ENCODE measurements around the gene ADAM15. TPM values are rescaled to one million over a fixed set of nuclear protein-coding genes. Genes with fewer than 3 reads are reported as not detected.

ADAM15 gene
- total RNA-seq, 4 donors from 2014 or later: 61.5 to 142 (median 115) TPM

DNA sequence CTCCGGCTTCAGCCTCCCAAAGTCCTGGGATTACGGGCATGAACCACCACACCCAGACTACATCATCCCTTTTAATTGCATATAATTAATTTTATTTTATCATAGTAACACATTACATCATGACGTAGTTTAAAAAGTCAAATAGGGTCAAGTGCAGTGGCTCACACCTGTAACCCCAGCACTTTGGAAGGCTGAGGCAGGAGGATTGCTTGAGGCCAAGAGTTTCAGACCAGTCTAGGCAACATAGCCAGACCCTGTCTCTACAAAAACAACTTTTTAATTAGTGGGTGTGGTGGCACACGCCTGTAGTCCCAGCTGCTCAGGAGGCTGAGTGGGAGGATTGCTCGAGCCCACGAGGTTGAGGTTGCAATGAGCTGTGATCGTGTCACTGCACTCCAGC, 48.2 kb downstream of the ADAM15 start:
- intact Hi-C loops (cut with DNase I): no loop called here
- Histone ChIP-seq H3K4me1 (peaks cover 3 to 6% (median 5%) of the 10 kb centered on the region in 4 donors), H3K9me3 (no peaks in the 10 kb centered on the region), H3K36me3 (no peaks in the 10 kb centered on the region), H3K27me3 (no peaks in the 10 kb centered on the region), H3K27ac (replicated peaks in 1 of 4) (no peak overlapping the region), H3K4me3 (no peak overlapping the region)
- no peak for DNase-seq (ENCODE audit: extremely low spot score)
- WGBS: 95% methylated on average over 7 of the region's 7 CpGs
- TF ChIP-seq POLR2AphosphoS5 (IDR thresholded peaks at IDR 0.05) (no peak), POLR2A (IDR thresholded peaks at IDR 0.05; ENCODE audit: low read depth) (no peak), EP300 (IDR thresholded peaks at IDR 0.05) (no peak)
- TF ChIP-seq, protein P1, sequence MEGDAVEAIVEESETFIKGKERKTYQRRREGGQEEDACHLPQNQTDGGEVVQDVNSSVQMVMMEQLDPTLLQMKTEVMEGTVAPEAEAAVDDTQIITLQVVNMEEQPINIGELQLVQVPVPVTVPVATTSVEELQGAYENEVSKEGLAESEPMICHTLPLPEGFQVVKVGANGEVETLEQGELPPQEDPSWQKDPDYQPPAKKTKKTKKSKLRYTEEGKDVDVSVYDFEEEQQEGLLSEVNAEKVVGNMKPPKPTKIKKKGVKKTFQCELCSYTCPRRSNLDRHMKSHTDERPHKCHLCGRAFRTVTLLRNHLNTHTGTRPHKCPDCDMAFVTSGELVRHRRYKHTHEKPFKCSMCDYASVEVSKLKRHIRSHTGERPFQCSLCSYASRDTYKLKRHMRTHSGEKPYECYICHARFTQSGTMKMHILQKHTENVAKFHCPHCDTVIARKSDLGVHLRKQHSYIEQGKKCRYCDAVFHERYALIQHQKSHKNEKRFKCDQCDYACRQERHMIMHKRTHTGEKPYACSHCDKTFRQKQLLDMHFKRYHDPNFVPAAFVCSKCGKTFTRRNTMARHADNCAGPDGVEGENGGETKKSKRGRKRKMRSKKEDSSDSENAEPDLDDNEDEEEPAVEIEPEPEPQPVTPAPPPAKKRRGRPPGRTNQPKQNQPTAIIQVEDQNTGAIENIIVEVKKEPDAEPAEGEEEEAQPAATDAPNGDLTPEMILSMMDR (IDR thresholded peaks at IDR 0.05): no peak

DNA sequence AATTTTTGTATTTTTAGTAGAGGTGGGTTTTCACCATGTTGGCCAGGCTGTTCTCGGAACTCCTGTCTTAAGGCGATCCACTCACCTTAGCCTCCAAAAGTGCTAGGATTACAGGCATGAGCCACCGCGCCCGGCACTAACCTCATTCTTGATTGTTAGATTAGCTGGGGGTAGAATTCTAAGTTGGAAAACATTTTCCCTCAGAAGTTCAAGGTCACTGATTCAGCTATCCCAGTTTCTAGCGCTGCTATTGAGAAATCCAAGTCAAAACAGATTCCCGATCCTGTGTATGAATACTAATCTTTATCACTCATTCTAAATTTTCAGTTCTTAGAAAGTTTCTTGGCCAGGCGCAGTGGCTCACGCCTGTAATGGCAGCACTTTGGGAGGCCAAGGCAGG, 52.2 kb downstream of the ADAM15 start:
- Histone ChIP-seq H3K9me3 (no peaks in the 10 kb centered on the region), H3K27me3 (no peaks in the 10 kb centered on the region), H3K27ac (replicated peaks in 1 of 4) (no peak overlapping the region), H3K4me3 (no peak overlapping the region), H3K36me3 (no peaks in the 10 kb centered on the region), H3K4me1 (peaks cover 0 to 14% (median 9%) of the 10 kb centered on the region in 4 donors)
- WGBS: 76% methylated on average over 9 of the region's 9 CpGs
- intact Hi-C loops (cut with DNase I): no loop called here
- DNase-seq (ENCODE audit: extremely low spot score): no peak
- TF ChIP-seq POLR2AphosphoS5 (IDR thresholded peaks at IDR 0.05) (no peak), EP300 (IDR thresholded peaks at IDR 0.05) (no peak), POLR2A (IDR thresholded peaks at IDR 0.05; ENCODE audit: low read depth) (no peak)
- TF ChIP-seq, protein P1 (IDR thresholded peaks at IDR 0.05): no peak

DNA sequence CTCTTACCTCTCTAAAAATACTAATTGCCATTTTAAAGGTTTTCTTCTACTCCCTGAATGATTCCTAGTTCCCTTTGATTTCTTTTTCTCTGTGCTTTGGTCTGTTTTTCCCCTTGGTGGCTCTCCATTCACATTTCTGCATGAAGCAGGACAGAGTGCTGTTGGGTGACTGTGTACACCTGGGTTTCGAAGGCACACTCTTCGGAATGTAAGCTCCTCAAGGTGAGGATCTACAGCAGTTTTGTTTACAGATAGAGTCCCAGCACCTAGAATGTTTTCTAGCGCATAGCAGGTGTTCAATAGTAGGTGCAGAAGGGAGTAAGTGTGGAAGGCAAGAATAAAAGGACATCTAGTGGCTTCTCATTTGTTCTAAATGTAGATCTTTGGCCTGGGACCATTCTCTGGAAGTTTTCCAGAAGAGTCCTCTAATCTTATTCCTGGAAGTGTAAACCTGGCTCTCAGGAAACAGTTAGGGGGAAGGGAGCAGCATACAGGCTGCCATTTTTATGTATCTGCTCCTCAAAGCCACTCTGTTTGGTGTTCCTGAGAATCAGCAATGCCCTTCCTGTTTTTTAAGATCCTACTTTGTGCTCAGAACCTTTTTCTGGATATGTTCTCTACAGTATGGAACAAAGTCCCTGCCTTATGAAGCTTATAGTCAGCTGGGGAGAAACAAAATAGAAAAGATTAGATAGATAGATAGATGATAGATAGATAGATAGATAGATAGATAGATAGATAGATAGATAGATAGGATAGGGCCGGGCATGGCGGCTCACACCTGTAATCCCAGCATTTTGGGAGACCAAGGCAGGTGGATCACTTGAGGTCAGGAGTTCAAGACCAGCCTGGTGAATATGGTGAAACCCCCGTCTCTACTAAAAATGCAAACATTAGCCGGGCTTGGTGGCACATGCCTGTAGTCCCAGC, 53.8 kb downstream of the ADAM15 start:
- H3K27ac ChIP-seq (replicated peaks in 1 of 4): peak overlapping the region in 1 of 4 donors; percentile 36
- H3K27me3 ChIP-seq: no peaks in the 10 kb centered on the region

DNA sequence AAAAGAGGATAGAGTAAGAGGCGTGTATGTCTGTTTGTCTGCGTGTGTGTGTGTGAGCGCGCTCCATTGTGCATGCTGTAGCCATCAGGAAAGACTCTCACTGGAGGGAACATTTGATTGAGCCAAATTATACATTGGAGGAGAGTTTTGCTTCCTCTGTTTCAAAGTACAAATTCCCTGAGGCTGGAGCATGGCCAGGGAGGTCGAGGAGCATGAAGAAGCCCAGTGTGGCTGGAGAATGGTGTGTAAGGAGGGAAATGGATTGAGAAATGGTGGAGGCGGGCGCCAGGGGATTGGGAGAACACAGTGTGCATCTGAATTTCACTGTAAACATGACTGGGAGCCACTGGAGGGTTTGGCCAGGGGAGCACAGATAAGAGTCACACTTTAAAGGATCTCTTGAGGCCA, 54.5 kb downstream of the ADAM15 start:
- Histone ChIP-seq H3K36me3 (no peaks in the 10 kb centered on the region), H3K27me3 (no peaks in the 10 kb centered on the region), H3K27ac (replicated peaks in 1 of 4) (peak overlapping the region in 1 of 4 donors; percentile 36), H3K4me3 (no peak overlapping the region), H3K4me1 (peaks cover 0 to 14% (median 9%) of the 10 kb centered on the region in 4 donors), H3K9me3 (no peaks in the 10 kb centered on the region)
- intact Hi-C loops (cut with DNase I): no loop called here
- DNase-seq (ENCODE audit: extremely low spot score): no peak
- no peak for TF ChIP-seq POLR2A (IDR thresholded peaks at IDR 0.05; ENCODE audit: low read depth)
- no peak for TF ChIP-seq POLR2AphosphoS5 (IDR thresholded peaks at IDR 0.05)
- TF ChIP-seq EP300 (IDR thresholded peaks at IDR 0.05): no peak
- TF ChIP-seq, protein P1 (IDR thresholded peaks at IDR 0.05): no peak
- 73% methylated on average over 7 of the region's 7 CpGs for WGBS

More for the DNA sequence above, 53.8 kb downstream of the ADAM15 start:
- DNase-seq (ENCODE audit: extremely low spot score): no peak
- TF ChIP-seq EP300 (IDR thresholded peaks at IDR 0.05) (no peak), POLR2AphosphoS5 (IDR thresholded peaks at IDR 0.05) (no peak), POLR2A (IDR thresholded peaks at IDR 0.05; ENCODE audit: low read depth) (no peak)
- TF ChIP-seq, protein P1 (IDR thresholded peaks at IDR 0.05): no peak
- no peaks in the 10 kb centered on the region for H3K9me3 ChIP-seq
- no peak overlapping the region for H3K4me3 ChIP-seq
- intact Hi-C loops (cut with DNase I): no loop called here
- no peaks in the 10 kb centered on the region for H3K36me3 ChIP-seq
- 83% methylated on average over 7 of the region's 7 CpGs for WGBS
- H3K4me1 ChIP-seq: peaks cover 0 to 14% (median 9%) of the 10 kb centered on the region in 4 donors

Data from esophagus muscularis mucosa (tissue), 4 donors.